GM21825 (cell line): ENCODE measurements around the gene PKDCC.
A peak's percentile ranks its signal among the peaks of the same experiment; 100 is the strongest.

Experiments
- ATAC-seq: cut with Tn5 transposase; IDR thresholded peaks from one replicate; pipeline ENCODE4 v1.9.1; 2021; ENCODE audit warnings: mild to moderate bottlenecking, moderate library complexity; ENCODE audit not compliant: unreplicated experiment

PKDCC gene

GRCh38 chr2:42047488-42048298, at the start of gene PKDCC:
TSS of gene PKDCC (plus strand) at chr2:42048021. CDS start at chr2:42048200, 179 bp downstream.
- ATAC-seq, result peak; percentile 64

GRCh38 chr2:41998186-41999127, 49.4 kb upstream of the PKDCC start:
- no peak for ATAC-seq

GRCh38 chr2:41999128-41999480, 48.7 kb upstream of the PKDCC start:
- ATAC-seq, result no peak

GRCh38 chr2:41999592-42000281, 48.1 kb upstream of the PKDCC start:
- ATAC-seq, result no peak

GRCh38 chr2:42001711-42002201, 46.1 kb upstream of the PKDCC start:
- ATAC-seq, result no peak

GRCh38 chr2:42007551-42007950, 40.3 kb upstream of the PKDCC start:
- no peak for ATAC-seq

GRCh38 chr2:42008241-42008921, 39.4 kb upstream of the PKDCC start:
- no peak for ATAC-seq

GRCh38 chr2:42009657-42010580, 37.9 kb upstream of the PKDCC start:
- ATAC-seq, result peak; percentile 52

GRCh38 chr2:42010743-42011298, 37.0 kb upstream of the PKDCC start:
- ATAC-seq, result no peak

GRCh38 chr2:42012137-42012536, 35.7 kb upstream of the PKDCC start:
- ATAC-seq, result no peak

- ATAC-seq, result no peak
Observed at GRCh38 chr2:42012651-42013050, 35.2 kb upstream of the PKDCC start.

GRCh38 chr2:42013409-42013808, 34.4 kb upstream of the PKDCC start:
- no peak for ATAC-seq

GRCh38 chr2:42021464-42021863, 26.4 kb upstream of the PKDCC start:
- no peak for ATAC-seq

GRCh38 chr2:42025151-42025582, 22.7 kb upstream of the PKDCC start:
- ATAC-seq, result no peak

GRCh38 chr2:42026272-42026671, 21.5 kb upstream of the PKDCC start:
- no peak for ATAC-seq

- ATAC-seq, result peak; percentile 92
Observed at GRCh38 chr2:42028571-42029148, 19.2 kb upstream of the PKDCC start.

- ATAC-seq, result no peak
Observed at GRCh38 chr2:42029171-42029570, 18.6 kb upstream of the PKDCC start.

- ATAC-seq, result no peak
Observed at GRCh38 chr2:42029639-42030199, 18.1 kb upstream of the PKDCC start.
